DLD1 (cell line): ENCODE data around the gene HERPUD1.
"Not testable (repeated sequence)": the region's sequence is repeated elsewhere in the genome, so short reads cannot be mapped to it uniquely, and the experiment has no call there.

Experiments
- in situ Hi-C: cut with HindIII; loops from 2 replicates; pipeline ENCODE4 v1.10.0; 2017; ENCODE audit warnings: low sequenced_read_pairs

Gene HERPUD1

DNA sequence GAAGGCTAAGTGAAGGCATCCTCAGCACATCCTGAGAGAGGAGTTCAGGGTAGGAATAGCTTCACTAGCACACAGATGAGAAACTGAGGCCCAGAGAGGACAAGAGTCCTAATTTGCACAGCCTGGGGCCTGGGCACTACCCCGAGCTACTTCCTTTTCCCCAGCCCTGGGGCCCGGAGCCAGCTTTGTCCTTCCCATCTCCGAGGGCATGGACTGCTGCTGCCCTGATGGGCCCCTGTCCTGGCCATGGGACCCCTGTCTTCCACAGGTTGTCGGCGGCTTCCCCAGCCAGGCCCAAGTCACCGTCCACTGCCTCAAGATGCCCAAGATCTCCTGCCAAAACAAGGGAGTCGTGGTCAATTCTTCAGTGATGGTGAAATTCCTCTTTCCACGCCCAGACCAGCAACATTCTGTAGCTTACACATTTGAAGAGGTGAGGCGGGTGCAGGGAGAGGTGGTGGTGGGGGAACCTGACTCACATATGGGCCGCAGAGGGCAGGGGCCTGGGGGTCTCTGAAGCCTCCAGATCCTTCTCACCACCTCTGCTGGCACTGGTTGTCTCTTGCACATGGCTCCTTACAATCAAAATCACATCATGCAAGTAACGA, 46.0 kb downstream of the HERPUD1 start:
- in situ Hi-C loops: no loop called here

DNA sequence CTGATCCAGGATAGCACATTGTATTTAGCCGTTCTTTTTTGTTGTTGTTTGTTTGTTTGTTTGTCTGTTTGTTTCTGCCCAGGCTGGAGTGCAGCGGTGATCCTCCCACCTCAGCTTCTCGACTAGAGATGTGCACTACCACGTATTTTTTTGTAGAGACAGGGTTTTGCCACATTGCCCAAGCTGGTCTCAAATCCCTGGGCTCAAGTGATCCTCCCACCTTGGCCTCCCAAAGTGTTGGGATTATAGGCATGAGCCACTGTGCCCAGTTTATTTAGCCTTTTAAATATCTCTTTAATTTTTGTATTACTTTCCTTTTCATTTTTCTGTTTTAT, 48.2 kb downstream of the HERPUD1 start:
- in situ Hi-C loops: no loop called here

DNA sequence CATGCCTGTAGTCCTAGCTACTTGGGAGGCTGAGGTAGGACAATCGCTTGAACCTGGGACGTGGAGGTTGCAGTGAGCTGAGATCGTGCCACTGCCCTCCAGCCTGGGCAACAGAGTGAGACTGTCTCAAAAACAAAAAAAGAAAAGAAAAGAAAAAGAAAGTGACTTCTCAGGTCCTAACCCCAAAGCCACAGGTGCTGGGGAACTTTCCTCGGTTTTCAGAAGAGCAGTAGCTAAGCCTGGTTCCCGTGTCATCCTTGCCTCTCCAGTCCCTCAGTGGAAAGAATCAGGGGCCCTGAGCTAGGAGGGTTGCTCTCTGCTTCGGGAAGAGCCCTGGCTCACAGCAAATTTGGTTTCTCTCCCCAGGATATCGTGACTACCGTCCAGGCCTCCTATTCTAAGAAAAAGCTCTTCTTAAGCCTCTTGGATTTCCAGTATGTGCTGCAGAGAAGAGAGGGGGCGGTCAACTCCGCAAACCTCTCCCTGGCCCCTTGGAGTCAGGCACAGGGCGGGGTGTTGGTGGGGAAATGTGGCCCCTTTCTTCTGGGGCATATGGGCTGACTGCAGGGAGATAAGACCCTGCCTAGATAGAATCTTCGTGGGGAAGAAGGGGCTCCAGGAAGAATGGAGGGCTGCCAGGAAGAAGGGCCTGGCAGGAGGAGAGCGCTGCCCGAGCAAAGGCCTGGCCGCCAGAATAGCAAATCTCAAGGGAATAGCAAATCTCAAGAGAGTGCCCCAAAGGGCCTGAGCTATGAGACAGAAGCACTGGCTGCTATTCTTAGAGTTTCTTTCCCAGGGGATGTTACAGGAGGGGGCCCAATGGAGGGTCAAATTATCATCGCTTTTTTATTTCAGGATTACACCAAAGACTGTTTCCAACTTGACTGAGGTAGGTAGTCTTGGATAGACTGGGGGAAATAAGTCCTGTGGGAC, 49.1 kb downstream of the HERPUD1 start:
- in situ Hi-C loops: no loop called here

DNA sequence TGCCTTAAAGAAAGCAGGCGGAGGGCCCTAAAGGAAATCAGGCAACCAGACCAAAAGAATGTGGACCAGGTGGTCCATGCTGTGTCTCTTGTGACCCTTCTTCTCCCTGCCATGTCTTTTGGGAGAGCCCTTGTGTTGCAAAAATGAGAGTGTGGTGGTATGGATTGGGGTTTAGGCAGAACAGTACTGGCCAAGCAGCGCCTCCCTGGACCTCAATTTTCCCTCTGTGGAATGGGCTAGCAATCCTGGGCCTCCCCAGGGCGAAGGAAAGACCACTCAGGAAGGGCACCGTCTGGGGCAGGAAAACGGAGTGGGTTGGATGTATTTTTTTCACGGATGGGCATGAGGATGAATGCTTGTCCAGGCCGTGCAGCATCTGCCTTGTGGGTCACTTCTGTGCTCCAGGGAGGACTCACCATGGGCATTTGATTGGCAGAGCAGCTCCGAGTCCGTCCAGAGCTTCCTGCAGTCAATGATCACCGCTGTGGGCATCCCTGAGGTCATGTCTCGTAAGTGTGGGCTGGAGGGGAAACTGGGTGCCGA, 49.9 kb downstream of the HERPUD1 start:
- in situ Hi-C loops: no loop called here

DNA sequence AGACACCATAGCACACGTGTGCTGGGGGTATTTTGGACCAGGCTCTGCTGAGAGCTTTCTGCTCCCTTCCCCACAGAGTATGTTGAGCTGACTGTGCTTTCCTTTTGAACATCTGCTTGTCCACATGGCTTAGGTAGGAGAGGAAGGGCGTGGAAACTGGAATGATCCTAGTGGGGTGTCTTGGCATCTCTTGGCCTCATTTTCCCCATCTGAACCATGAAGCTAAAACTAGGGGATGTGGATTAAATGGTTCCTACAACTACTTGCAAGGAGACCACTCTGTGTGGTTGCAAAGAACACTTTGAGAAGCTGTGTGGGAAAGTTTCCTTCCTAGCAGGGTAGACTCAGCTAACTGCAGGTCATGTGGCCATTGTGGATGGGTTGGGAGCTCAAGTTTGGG, 50.8 kb downstream of the HERPUD1 start:
- in situ Hi-C loops: no loop called here

DNA sequence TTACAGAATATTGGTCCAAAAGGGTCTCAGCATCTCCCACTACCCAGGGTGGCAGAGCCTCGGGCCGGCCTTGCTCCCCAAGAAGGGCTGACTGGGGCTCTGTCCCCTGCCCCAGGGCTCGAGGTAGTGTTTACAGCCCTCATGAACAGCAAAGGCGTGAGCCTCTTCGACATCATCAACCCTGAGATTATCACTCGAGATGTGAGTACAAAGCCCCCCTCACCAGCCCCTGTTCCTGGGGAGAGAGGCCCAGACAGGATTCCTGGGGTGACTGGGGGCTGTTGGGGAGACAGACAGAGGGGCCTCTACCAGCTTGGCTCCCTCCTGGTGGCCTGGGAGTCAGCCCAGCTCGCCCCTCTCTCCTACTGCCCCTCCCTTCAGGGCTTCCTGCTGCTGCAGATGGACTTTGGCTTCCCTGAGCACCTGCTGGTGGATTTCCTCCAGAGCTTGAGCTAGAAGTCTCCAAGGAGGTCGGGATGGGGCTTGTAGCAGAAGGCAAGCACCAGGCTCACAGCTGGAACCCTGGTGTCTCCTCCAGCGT, 51.3 kb downstream of the HERPUD1 start:
- in situ Hi-C loops: no loop called here

DNA sequence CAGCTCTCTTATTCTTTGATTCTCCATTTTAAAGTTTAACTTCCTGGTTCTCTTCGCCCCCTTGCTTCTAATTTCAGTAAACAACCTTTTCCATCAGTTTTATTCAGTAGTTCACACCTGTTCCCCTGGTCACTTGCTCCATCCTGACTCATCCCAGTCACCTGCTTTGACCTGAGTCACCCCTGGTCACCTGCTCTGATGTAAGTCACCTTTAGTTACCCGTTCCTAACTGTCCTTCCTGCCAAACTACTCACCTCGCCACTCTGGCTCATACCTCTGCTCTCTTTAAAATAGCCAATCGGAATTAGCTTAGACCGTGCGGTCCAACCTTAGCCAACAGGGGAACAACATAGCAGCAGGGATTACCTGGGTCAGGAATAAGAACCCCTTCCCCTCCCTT, 52.7 kb downstream of the HERPUD1 start:
- in situ Hi-C loops: no loop called here

DNA sequence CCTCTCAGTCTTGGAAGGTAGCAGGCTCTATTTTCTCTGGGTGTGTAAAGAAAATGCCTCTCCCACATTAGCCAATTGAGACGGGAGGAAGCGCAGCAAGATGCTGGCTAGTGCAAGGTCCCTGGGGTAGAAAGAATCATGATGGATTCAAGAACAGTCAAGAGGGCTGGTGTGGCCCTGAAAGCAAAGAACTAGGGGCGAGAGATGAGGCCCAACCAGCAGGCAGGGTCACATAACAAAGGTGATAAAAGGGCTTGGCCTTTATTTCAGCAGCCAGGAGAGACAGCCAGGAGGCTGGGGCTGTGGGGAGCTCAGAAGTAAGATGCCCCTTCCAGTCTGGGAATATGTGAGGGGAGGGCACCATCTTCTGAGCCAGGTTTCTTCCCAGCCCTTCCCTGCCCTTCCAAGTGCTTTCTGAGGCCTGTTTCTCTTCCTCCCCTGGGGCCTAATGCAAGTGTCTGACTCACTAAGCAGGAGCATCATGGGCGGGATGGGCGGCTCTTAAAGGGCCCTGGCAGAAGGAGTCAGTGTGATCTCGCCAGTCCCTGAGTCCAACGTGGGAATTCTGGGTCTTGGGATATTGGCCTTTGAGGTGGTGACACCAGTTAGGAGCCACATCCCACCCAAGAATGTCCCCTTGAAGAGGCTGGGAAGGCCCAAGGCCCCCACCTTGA, 53.5 kb downstream of the HERPUD1 start:
- in situ Hi-C loops: no loop called here

DNA sequence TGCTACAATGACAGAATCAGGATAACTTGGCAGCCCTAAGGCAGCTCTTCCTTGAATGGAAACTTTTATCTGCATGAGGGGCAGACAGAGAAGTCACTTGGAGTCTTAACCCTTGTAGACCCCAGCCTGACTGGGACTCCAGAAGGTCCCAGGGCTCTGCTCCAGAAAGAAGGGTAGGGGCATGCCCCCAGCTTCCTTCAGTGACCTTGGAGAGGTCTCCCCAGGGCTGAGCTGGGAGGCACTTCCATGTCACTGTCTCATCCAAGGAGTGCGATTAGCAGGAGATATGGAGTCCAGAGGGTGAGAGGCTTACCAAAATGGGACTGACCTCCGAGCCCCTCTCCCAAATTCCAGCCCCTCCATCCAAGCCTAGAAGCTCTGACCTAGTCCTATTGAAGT, 54.0 kb downstream of the HERPUD1 start:
- in situ Hi-C loops: no loop called here

DNA sequence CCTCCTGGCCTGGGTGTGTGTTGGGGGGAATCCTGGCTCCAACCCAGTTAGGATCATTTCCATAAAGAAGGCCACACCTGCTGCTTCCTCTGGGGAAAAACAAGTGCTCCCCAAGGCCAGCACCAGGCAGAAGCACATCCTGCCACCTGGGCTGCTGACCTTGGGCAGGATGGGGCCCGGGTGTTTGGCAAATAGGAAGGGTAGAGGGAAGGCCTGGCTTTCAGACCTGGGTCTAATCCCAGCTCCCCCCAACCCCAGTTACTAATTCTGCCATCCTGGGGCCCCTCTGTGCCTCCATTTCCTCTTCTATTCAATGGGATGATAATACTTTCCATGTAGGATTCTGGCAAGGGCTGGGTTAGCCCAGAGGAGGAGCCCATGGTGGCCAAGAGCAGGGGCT, 54.4 kb downstream of the HERPUD1 start:
- in situ Hi-C loops: no loop called here

DNA sequence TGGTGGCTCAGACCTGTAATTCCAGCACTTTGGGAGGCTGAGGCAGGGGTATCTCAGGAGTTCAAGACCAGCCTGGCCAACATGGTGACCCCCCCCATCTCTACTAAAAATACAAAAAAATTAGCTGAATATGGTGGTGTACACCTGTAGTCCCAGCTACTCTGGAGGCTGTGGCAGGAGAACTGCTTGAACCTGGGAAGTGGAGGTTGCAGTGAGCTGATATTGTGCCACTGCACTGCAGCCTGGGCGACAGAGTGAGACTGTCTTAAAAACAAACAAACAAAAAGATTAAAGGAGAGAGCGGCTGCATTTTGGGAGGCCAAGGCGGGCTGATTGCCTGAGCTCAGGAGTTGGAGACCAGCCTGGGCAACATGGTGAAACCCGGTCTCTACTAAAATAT, 55.0 kb downstream of the HERPUD1 start:
- in situ Hi-C loops: not testable (repeated sequence)

DNA sequence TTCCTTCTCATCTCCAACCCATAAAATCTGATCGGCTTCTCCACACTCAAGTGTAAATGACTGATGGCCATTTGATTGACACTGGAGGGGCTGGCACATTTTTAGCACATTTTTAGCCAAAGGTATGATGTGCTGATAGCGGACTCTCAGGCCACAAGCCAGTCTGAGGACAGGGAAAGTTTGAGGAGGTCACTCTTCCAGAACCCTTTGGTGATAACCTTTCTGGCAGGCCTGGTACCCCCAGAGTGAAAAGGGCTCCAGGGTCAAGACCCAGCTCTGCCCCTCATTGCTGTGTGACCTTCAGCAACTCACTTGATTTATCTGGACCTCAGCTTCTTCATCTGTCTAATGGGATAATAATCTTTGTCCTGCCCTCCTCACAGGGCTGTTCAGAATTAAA, 55.8 kb downstream of the HERPUD1 start:
- in situ Hi-C loops: no loop called here

DNA sequence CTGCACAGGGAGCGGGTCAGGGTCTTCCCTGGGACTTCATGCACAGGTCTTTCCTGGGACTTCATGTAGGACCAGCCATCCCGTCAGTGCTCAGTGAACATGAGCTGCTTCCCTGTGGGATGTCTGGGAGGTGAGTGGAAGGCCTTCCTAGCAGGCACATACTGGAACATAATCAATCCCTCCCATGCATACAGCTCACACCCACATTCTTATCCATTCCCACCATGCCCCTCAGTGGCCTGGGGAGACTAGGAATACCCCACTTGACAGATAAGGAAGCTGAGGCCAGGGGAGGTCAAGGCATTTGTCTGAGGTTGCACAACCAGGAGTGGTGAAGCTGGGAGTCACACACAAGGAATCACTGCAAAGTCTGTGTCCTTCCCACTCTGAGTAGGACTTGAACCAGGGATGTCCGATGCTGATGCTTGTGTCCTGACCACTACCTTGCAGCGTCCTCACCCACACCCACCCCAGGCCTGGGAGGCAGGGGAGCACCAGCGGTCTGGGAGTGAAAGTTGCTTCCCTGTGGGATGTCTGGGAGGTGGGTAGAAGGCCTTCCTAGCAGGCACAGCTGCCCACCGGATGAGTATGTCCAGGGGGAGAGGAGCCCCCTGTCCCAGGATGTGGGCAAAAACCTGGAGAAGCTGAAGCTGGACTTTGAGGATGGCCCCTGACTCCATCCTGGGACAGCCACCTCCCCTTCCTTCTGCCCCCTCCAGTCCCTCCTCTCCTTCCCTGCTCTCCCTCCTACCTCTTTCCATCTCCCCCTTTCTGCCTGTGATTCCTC, 56.4 kb downstream of the HERPUD1 start:
- in situ Hi-C loops: no loop called here

DNA sequence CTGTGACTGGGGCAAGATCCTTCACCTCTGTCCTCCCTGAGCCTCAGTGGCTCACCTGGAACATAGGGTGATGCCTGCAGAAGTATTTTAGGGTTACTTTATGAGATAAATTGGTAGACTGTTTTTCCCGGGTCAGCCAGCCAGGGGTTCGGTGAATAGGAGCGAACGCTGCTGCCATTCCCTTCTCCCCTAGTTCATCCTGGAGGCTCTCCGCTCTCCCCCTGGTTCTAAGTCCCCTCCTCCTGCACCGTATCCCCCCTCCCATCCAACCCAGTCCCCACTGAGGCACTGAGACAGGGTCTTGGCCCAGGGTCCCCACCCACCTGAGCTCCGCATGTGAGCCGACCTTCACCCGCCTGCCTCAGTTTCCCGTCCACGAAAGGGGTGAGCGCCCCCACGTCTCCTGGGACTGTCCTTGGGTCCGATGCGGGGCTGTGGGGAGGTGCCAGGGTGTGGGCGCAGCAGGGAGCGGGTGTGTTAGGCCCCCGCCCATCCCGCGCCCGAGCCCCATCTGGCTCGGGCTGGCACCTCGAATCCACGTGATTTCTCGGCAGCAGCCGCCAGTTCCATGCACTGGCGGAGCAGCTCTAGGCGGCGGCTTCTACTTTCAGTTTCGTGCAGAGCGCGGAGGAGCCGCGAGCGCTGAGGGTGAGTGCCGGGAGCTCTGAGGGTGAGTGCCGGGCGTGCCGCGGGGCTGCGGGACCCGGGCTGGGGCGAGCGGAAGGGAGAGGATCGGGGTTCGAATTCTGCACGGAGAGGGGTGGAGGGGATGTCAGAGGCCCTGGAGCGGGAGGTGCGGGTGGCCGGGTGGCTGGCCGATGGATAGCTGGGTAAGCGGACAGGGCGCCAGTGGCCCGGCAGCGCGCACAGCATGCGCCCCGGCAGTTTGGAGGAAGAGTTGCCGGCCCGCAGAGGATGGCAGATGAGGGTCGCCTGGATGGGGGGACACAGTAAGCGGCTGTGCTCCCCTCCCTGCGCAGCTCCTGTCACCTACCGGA, 57.3 kb downstream of the HERPUD1 start, which contains the start of gene NLRC5:
NLRC5 (plus strand) TSS at position 610 of the 998 bp plus-strand sequence. CDS start 31,156 bp downstream, outside the sequence.
- in situ Hi-C loops: no loop called here

DNA sequence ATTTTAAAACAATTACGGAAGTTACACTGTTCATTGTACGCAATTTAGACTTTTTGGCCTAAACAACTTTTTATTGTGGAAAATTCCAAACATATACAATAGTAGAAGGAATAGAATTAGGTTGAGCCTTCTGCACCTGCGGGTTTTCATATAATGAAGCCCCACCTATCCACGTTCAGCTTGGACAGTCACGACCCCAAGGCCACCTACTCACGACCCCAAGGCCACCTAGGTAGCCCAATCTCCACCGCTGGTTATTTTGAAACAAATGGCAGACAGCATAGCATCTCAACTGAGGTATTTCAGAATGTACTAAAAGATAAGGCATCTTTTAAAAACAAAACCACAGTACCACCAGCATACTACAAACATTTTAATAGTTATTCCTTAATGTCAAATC, 58.0 kb downstream of the HERPUD1 start:
- in situ Hi-C loops: no loop called here

DNA sequence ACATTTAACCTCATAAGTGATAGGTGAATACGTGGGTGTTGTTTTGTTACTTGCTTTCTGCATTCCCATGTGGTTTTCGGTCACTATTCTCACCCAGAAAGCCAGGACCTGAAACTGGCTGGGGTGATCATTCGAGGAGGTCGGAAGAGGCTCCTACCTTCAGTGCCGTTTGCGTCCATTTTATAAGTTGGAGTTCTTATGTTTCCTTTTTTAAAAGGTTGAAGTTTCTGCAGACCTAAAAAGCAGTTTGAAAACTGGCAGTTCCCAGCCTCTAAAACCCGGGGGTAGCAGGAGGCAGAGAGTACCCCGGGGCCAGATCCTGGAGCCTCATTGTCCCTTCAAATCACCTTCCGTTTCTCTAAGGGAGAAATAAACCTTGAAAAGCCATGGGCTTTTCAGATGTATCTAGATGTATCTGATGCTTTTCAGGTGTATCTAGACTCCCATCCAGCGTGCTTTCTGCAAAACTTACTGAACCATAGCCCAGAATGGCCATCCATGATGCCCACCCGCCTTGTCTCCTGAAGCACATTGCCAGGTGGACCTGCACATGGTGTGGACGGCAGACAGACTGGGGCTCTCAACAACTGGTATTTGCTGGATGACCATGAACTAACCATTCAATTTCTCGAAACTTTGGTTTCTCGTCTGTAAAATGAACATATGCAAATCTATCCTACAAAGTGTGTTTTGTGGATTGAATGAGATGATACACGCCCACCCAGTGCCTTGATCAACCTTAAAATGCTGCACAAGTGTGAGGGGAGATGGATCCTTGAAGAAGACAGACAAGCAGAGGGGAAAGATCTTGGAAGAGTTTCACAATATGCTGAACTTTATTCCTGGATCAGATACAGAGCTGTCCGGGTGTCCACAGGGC, 58.7 kb downstream of the HERPUD1 start:
- in situ Hi-C loops: no loop called here

DNA sequence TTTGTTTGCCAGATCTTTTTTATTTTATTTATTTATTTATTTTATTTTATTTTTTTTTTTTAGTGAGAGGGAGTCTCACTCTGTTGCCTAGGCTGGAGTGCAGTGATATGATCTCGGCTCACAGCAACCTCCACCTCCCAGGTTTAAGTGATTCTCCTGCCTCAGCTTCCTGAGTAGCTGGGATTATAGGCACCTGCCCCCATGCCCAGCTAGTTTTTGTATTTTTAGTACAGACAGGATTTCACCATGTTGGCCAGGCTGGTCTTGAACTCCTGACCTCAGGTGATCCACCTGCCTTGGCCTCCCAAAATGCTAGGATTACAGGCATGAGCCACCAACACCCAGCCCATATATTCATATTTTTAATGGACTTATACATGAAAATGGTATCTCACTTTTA, 60.5 kb downstream of the HERPUD1 start:
- in situ Hi-C loops: not testable (repeated sequence)

DNA sequence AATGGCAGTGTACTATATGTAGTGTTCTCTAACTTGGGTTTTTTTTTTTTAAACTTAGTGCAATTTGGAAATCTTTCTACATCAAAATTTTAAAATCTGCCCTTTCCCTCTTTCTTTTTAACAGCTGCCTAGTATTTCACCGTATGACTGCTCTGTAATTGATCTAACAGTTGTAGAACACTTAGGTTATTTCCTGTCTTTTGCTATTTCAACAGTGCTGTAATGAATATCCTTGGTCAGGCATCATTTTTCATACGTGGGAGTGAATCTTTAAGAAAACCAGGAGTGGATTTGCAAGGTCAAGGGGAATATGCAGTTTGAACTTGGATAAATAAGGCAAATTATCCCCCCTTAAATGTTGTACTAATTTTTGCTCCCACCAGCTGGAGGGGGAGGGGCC, 61.3 kb downstream of the HERPUD1 start:
- in situ Hi-C loops: no loop called here
